Heart right ventricle (tissue), 16 donors: ENCODE data around the gene COQ8B. TPM values are rescaled to one million over a fixed set of nuclear protein-coding genes. Genes with fewer than 3 reads are reported as not detected.
A peak's percentile ranks its signal among the peaks of the same experiment; 100 is the strongest.

Experiments used
- ATAC-seq, 8 donors: fragments of 200-7000 bp; cut with Tn5 transposase; one replicate each; pipeline ENCODE4 v1.9.1; 2020; ENCODE audit warnings: mild to moderate bottlenecking in 8 of 8, moderate library complexity in 8 of 8, moderate number of reproducible peaks in 1 of 8
- DNase-seq, 2 donors: peaks; one replicate each; pipeline ENCODE4 v3.0.0-alpha.2; 2020
- H3K27ac ChIP-seq, 10 donors: fragments of 200-600 bp; sonication (generic) in 2 of 10; one replicate each; pipeline versions ENCODE4 v1.5.0 to v1.8.0; 2020 to 2022; ENCODE audit warnings: mild to moderate bottlenecking in 3 of 10
- H3K27me3 ChIP-seq, 7 donors: fragments of 200-600 bp; one replicate each; pipeline ENCODE4 v1.8.0; 2021 to 2022; ENCODE audit warnings: mild to moderate bottlenecking in 2 of 7
- H3K36me3 ChIP-seq, 9 donors: fragments of 200-600 bp; sonication (generic) in 1 of 9; one replicate each; pipeline versions ENCODE4 v1.5.0 to v1.8.0; 2020 to 2022; ENCODE audit warnings: mild to moderate bottlenecking in 2 of 9
- H3K4me1 ChIP-seq, 9 donors: fragments of 200-600 bp; sonication (generic) in 1 of 9; one replicate each; pipeline versions ENCODE4 v1.5.0 to v1.8.0; 2020 to 2022; ENCODE audit warnings: mild to moderate bottlenecking in 4 of 9
- H3K4me3 ChIP-seq, 10 donors: fragments of 200-600 bp; sonication (generic) in 2 of 10; one replicate each; pipeline versions ENCODE4 v1.5.0 to v1.8.0; 2020 to 2022; ENCODE audit warnings: mild to moderate bottlenecking in 7 of 10, moderate library complexity in 2 of 10
- H3K9me3 ChIP-seq, 11 donors: fragments of 200-600 bp in 10 of 11; sonication (generic) in 2 of 11; one replicate each; pipeline versions ENCODE4 v1.5.0 to v1.8.0; 2013 to 2022; ENCODE audit warnings: mild to moderate bottlenecking in 2 of 11, control low read depth in 1 of 11, moderate library complexity in 1 of 11
- whole genome bisulfite sequencing, 2 donors: extraction: QIAGEN DNeasy Blood & Tissue Kit; methylation state at CpG; one replicate each; pipeline ENCODE4 v1.1.7; 2013; ENCODE audit warnings: inconsistent platforms in 1 of 2; 5-methylcytosine and 5-hydroxymethylcytosine counted together
- intact Hi-C, 10 donors: fragments of 100-400 bp; cut with DNase I; formaldehyde crosslinking; loops; one replicate each; pipeline versions ENCODE4 v1.11.1 to v1.14.2; 2022
- polyA plus RNA-seq, 2 donors: library from polyadenylated mRNA; stranded (reverse); fragments of 200-250 nt; gene quantifications; one replicate each; pipeline ENCODE4 v1.2.3, GENCODE V29; 2013
- total RNA-seq, 10 donors: library from RNA; stranded (reverse); fragmentation: NEBNext Ultra II Directional in 3 of 10; extraction: Animal tissue kit (Norgen Biotek cat#: 25700) in 3 of 10; gene quantifications; one replicate each; pipeline versions ENCODE4 v1.2.1 to v1.2.4, GENCODE V29; 2021 to 2023
- TF ChIP-seq, protein P1 (sequence below), 9 donors: fragments of 200-600 bp; sonication (generic) in 2 of 9; IDR thresholded peaks; one replicate each; pipeline versions ENCODE4 v1.5.0 to v1.8.0; 2021 to 2022; ENCODE audit warnings: antibody characterized with exemption in 9 of 9, mild to moderate bottlenecking in 5 of 9, moderate library complexity in 1 of 9
- donor health status: Arrhythmogenic right ventricular cardiomyopathy.
- donor health status: ischemic (EF 13 %, LVEDD 7.1; RV severe dilation, severe dysfunction).
- donor health status: healthy with polysubstance abuse.
- donor health status: DM: no; HTN: yes; CAD: no.
- donor health status: DM: no; HTN: no; CAD: no.
- donor health status: ischemic (EF 25% LVEDD 6.9; RV normal size, moderate dysfunction).
- donor health status: ischemic (EF 25% LVEDD 5.7; RV mildly dilated, moderate dysfunction).
- donor health status: healthy.
- donor health status: DM: yes; HTN: yes; CAD: no.
- donor health status: Ischemic cardiomyopathy.
- donor health status: ischemic (EF 35%, LVEDD 5.7; RV mildly dilated, moderate dysfunction).
- donor health status: nonischemic (EF 11% LVEDD 7.7; RV severe dilation, severe dysfunction).
- donor health status: DM: yes; HTN: yes; CAD: no.
- donor health status: PGD.
- donor health status: ischemic (EF 29% LVEDD 5.4; RV normal size, mild dysfunction).
- donor health status: nonischemic (EF 23%, LVEDD 6.1; RV moderate dilation, normal function).

The COQ8B gene
- total and polyA plus RNA-seq, 12 donors: 17.9 to 34.4 (median 27.5) TPM

- no peak for DNase-seq
- Histone ChIP-seq H3K27me3 (no peaks in the 10 kb centered on the region), H3K36me3 (no peaks in the 10 kb centered on the region), H3K9me3 (no peaks in the 10 kb centered on the region), H3K27ac (peak overlapping the region; percentile 14 to 95 (median 81)), H3K4me3 (peak overlapping the region in 3 of 10 donors; percentile 8 to 31 (median 23)), H3K4me1 (peaks cover 0 to 50% (median 24%) of the 10 kb centered on the region in 9 donors)
- TF ChIP-seq, protein P1, sequence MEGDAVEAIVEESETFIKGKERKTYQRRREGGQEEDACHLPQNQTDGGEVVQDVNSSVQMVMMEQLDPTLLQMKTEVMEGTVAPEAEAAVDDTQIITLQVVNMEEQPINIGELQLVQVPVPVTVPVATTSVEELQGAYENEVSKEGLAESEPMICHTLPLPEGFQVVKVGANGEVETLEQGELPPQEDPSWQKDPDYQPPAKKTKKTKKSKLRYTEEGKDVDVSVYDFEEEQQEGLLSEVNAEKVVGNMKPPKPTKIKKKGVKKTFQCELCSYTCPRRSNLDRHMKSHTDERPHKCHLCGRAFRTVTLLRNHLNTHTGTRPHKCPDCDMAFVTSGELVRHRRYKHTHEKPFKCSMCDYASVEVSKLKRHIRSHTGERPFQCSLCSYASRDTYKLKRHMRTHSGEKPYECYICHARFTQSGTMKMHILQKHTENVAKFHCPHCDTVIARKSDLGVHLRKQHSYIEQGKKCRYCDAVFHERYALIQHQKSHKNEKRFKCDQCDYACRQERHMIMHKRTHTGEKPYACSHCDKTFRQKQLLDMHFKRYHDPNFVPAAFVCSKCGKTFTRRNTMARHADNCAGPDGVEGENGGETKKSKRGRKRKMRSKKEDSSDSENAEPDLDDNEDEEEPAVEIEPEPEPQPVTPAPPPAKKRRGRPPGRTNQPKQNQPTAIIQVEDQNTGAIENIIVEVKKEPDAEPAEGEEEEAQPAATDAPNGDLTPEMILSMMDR (IDR thresholded peaks at IDR 0.05): no peak
- 85 to 88% methylated on average over 5 of the region's 5 CpGs for WGBS, 2 donors
- intact Hi-C loops: no loop called here
- no peak for ATAC-seq
These were observed 69.9 kb downstream of the COQ8B start for GRCh38 chr19:40646743-40647254.

DNA sequence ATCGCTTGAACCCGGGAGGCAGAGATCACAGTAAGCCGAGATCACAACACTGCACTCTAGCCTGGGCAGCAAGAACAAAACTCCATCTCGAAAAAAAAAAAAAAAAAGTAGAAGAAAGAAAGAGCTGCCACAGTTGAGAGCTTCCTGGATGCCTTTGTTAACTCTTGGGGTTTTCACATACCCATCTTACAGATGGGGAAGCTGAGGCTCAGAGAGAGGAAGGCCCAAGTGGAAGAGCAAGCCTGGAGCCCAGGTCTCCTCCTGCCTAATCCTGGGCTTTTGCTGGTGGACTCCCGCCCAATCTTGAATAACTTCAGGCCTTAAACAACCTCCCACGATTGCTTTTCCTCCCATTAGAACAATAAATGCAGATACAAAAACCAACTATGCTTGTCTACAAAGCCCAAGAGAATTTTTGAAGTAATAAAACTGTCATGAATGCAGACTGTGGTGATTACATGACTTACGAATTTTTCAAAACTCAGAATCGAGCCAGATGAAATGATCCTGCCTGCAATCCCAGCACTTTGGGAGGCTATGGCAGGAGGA is 73.9 kb downstream of the COQ8B start:
- no peaks in the 10 kb centered on the region for H3K36me3 ChIP-seq
- H3K4me1 ChIP-seq: peaks cover 0 to 53% (median 27%) of the 10 kb centered on the region in 9 donors
- TF ChIP-seq, protein P1 (IDR thresholded peaks at IDR 0.05): no peak
- intact Hi-C loops: loop anchor here in 2 of 10 donors (5.0 kb wide), 1 partner anchor 41 kb away; the partner anchor contains the start of gene LTBP4 (in 2 of the 2)
- H3K4me3 ChIP-seq: no peak overlapping the region
- peak overlapping the region in 5 of 10 donors; percentile 1 to 85 (median 33) for H3K27ac ChIP-seq
- H3K27me3 ChIP-seq: no peaks in the 10 kb centered on the region
- WGBS, 2 donors: 70 to 79% methylated on average over 8 of the region's 8 CpGs
- no peak for DNase-seq
- no peaks in the 10 kb centered on the region for H3K9me3 ChIP-seq
- no peak for ATAC-seq

- WGBS, 2 donors: 96 to 97% methylated on average over 18 of the region's 18 CpGs
- H3K4me1 ChIP-seq: peaks cover 0 to 53% (median 27%) of the 10 kb centered on the region in 9 donors
- DNase-seq: no peak
These were observed 74.5 kb downstream of the COQ8B start for GRCh38 chr19:40642051-40642706.

More at GRCh38 chr19:40642051-40642706, 74.5 kb downstream of the COQ8B start:
- TF ChIP-seq, protein P1 (IDR thresholded peaks at IDR 0.05): no peak
- H3K9me3 ChIP-seq: no peaks in the 10 kb centered on the region
- no peaks in the 10 kb centered on the region for H3K36me3 ChIP-seq
- intact Hi-C loops: loop anchor here in 2 of 10 donors (5.0 kb wide), 1 partner anchor 40 kb away; the partner anchor contains the start of gene LTBP4 (in 2 of the 2)
- H3K27ac ChIP-seq: peak overlapping the region in 7 of 10 donors; percentile 46 to 85 (median 62)
- H3K4me3 ChIP-seq: no peak overlapping the region
- no peaks in the 10 kb centered on the region for H3K27me3 ChIP-seq
- no peak for ATAC-seq

Other genes starting within 250 kb of the COQ8B start
- gene SPTBN4, start 249.9 kb downstream of the COQ8B start, total RNA-seq: 1 to 10 TPM; 3.0 to 6.6 (median 4.9) TPM
- gene SPTBN4, start 249.9 kb downstream of the COQ8B start, polyA plus RNA-seq: 10 to 100 TPM in 1 of 2 donors, 1 to 10 TPM in 1; 3.2 to 13.8 TPM
- gene SHKBP1, start 140.0 kb downstream of the COQ8B start, total RNA-seq: 10 to 100 TPM; 12.0 to 31.5 (median 15.9) TPM
- 10 to 100 TPM; 42.8 to 43.1 TPM for gene SHKBP1, start 140.0 kb downstream of the COQ8B start, polyA plus RNA-seq
- gene LTBP4, start 115.5 kb downstream of the COQ8B start, total RNA-seq: 100 to 1,000 TPM; 139 to 263 (median 244) TPM
- gene LTBP4, start 115.5 kb downstream of the COQ8B start, polyA plus RNA-seq: 100 to 1,000 TPM; 114 to 191 TPM
- gene NUMBL, start 26.2 kb downstream of the COQ8B start, total RNA-seq: 10 to 100 TPM in 5 of 10 donors, 1 to 10 TPM in 5; 7.1 to 15.3 (median 10.0) TPM
- 10 to 100 TPM; 11.2 to 14.0 TPM for gene NUMBL, start 26.2 kb downstream of the COQ8B start, polyA plus RNA-seq
- gene ITPKC, start 226 bp upstream of the COQ8B start, total RNA-seq: 10 to 100 TPM in 3 of 10 donors, 1 to 10 TPM in 7; 6.2 to 15.3 (median 9.1) TPM
- gene ITPKC, start 226 bp upstream of the COQ8B start, polyA plus RNA-seq: 10 to 100 TPM; 16.8 to 17.3 TPM
- gene ACTMAP, start 33.6 kb upstream of the COQ8B start, total RNA-seq: 10 to 100 TPM in 2 of 10 donors, 1 to 10 TPM in 8; 5.3 to 11.4 (median 8.4) TPM
- gene ACTMAP, start 33.6 kb upstream of the COQ8B start, polyA plus RNA-seq: 10 to 100 TPM in 1 of 2 donors, 1 to 10 TPM in 1; 3.6 to 12.8 TPM
- 10 to 100 TPM; 24.0 to 40.6 (median 34.4) TPM for gene SNRPA, start 34.3 kb upstream of the COQ8B start, total RNA-seq
- 10 to 100 TPM; 35.3 to 36.7 TPM for gene SNRPA, start 34.3 kb upstream of the COQ8B start, polyA plus RNA-seq
- 1 to 10 TPM in 3 of 10 donors, under 1 TPM in 2, not detected in 5; 0.63 to 1.7 (median 1.0) TPM for gene MIA, start 58.6 kb upstream of the COQ8B start, total RNA-seq
- 1 to 10 TPM; 2.0 to 2.4 TPM for gene MIA, start 58.6 kb upstream of the COQ8B start, polyA plus RNA-seq
- gene RAB4B, start 61.4 kb upstream of the COQ8B start, total RNA-seq: 10 to 100 TPM; 11.0 to 25.2 (median 13.5) TPM
- 10 to 100 TPM; 26.8 to 62.5 TPM for gene RAB4B, start 61.4 kb upstream of the COQ8B start, polyA plus RNA-seq
- 10 to 100 TPM; 31.8 to 78.3 (median 42.8) TPM for gene EGLN2, start 82.3 kb upstream of the COQ8B start, total RNA-seq
- 10 to 100 TPM; 75.3 to 78.6 TPM for gene EGLN2, start 82.3 kb upstream of the COQ8B start, polyA plus RNA-seq
- gene CYP2A6, start 133.6 kb upstream of the COQ8B start, total RNA-seq: not detected
- gene CYP2A6, start 133.6 kb upstream of the COQ8B start, polyA plus RNA-seq: not detected
- not detected for gene CYP2A7, start 165.3 kb upstream of the COQ8B start, total RNA-seq
- not detected for gene CYP2A7, start 165.3 kb upstream of the COQ8B start, polyA plus RNA-seq